Effector memory CD8-positive, alpha-beta T cell (primary cell): ENCODE results near the gene EED.
A peak's percentile ranks its signal among the peaks of the same experiment; 100 is the strongest.

ENCODE experiments used
- ATAC-seq: fragments of 150-1000 bp; cut with Tn5 transposase; replicated peaks from 2 replicates; pipeline ENCODE4 v1.10.0; 2021; ENCODE audit warnings: mild to moderate bottlenecking, moderate library complexity
- DNase-seq, 3 experiments: peaks; one replicate each; pipeline ENCODE4 v3.0.0; 2021
- H3K27ac Mint-ChIP-seq, 2 donors: one replicate each; pipeline ENCODE4 v1.8.0; 2022; ENCODE audit warnings: mild to moderate bottlenecking in 2 of 2, mixed read lengths in 2 of 2, moderate library complexity in 2 of 2
- H3K27me3 Mint-ChIP-seq, 2 donors: one replicate each; pipeline ENCODE4 v1.8.0; 2022; ENCODE audit warnings: mixed read lengths in 2 of 2
- H3K36me3 Mint-ChIP-seq: one replicate; pipeline ENCODE4 v1.8.0; 2022; ENCODE audit warnings: mild to moderate bottlenecking, moderate library complexity, mixed read lengths; ENCODE audit not compliant: insufficient read depth
- H3K4me1 Mint-ChIP-seq, 2 donors: one replicate each; pipeline ENCODE4 v1.8.0; 2022; ENCODE audit warnings: low read depth in 2 of 2, mixed read lengths in 2 of 2
- H3K4me3 Mint-ChIP-seq, 2 donors: one replicate each; pipeline ENCODE4 v1.8.0; 2022; ENCODE audit warnings: mild to moderate bottlenecking in 2 of 2, mixed read lengths in 2 of 2, moderate library complexity in 2 of 2
- H3K9me3 Mint-ChIP-seq, 2 donors: one replicate each; pipeline ENCODE4 v1.8.0; 2022; ENCODE audit warnings: mixed read lengths in 2 of 2

The EED gene

GRCh38 chr11:86247608-86248007 lies 3.1 kb downstream of the EED start:
- Mint-ChIP-seq H3K36me3 (peaks cover 15% of the 10 kb centered on the region), H3K4me1 (peaks cover 30 to 45% of the 10 kb centered on the region in 2 donors), H3K9me3 (no peaks in the 10 kb centered on the region), H3K4me3 (no peak overlapping the region), H3K27ac (peak overlapping the region; percentile 2 to 95), H3K27me3 (peaks cover 0 to 7% of the 10 kb centered on the region in 2 donors)
- DNase-seq (no peak), ATAC-seq (no peak)

GRCh38 chr11:86248609-86249008 lies 4.1 kb downstream of the EED start:
- no peak for ATAC-seq
- H3K9me3 Mint-ChIP-seq = no peaks in the 10 kb centered on the region
- H3K36me3 Mint-ChIP-seq = peaks cover 25% of the 10 kb centered on the region
- no peak overlapping the region for H3K4me3 Mint-ChIP-seq
- peaks cover 29 to 47% of the 10 kb centered on the region in 2 donors for H3K4me1 Mint-ChIP-seq
- no peaks in the 10 kb centered on the region for H3K27me3 Mint-ChIP-seq
- no peak for DNase-seq
- peak overlapping the region; percentile 70 to 95 for H3K27ac Mint-ChIP-seq

- H3K4me1 Mint-ChIP-seq = peaks cover 29 to 47% of the 10 kb centered on the region in 2 donors
- peak overlapping the region; percentile 70 to 95 for H3K27ac Mint-ChIP-seq
- peak overlapping the region in 1 of 2 donors; percentile 50 for H3K4me3 Mint-ChIP-seq
- H3K36me3 Mint-ChIP-seq = peaks cover 31% of the 10 kb centered on the region
- no peak for DNase-seq
- H3K9me3 Mint-ChIP-seq = no peaks in the 10 kb centered on the region
- ATAC-seq = no peak
- no peaks in the 10 kb centered on the region for H3K27me3 Mint-ChIP-seq
Observed at GRCh38 chr11:86249307-86250098, 5.0 kb downstream of the EED start.

- Mint-ChIP-seq H3K4me1 (peaks cover 27 to 55% of the 10 kb centered on the region in 2 donors), H3K9me3 (no peaks in the 10 kb centered on the region), H3K4me3 (peak overlapping the region; percentile 38 to 65), H3K36me3 (peaks cover 43% of the 10 kb centered on the region), H3K27me3 (no peaks in the 10 kb centered on the region), H3K27ac (peak overlapping the region; percentile 55 to 73)
- ATAC-seq = no peak
- no peak for DNase-seq
Observed at GRCh38 chr11:86251345-86251744, 6.8 kb downstream of the EED start.

- Mint-ChIP-seq H3K27ac (no peak overlapping the region), H3K4me3 (no peak overlapping the region), H3K27me3 (no peaks in the 10 kb centered on the region), H3K9me3 (no peaks in the 10 kb centered on the region), H3K4me1 (peaks cover 10 to 30% of the 10 kb centered on the region in 2 donors), H3K36me3 (peaks cover 73% of the 10 kb centered on the region)
- ATAC-seq = no peak
- DNase-seq = no peak
Observed at GRCh38 chr11:86255896-86256295, 11.3 kb downstream of the EED start.

GRCh38 chr11:86256608-86257007 lies 12.1 kb downstream of the EED start:
- no peaks in the 10 kb centered on the region for H3K27me3 Mint-ChIP-seq
- DNase-seq (no peak), ATAC-seq (no peak)
- H3K27ac Mint-ChIP-seq = peak overlapping the region in 1 of 2 donors; percentile 32
- no peak overlapping the region for H3K4me3 Mint-ChIP-seq
- peaks cover 7 to 24% of the 10 kb centered on the region in 2 donors for H3K4me1 Mint-ChIP-seq
- H3K36me3 Mint-ChIP-seq = peaks cover 74% of the 10 kb centered on the region
- H3K9me3 Mint-ChIP-seq = no peaks in the 10 kb centered on the region

- no peaks in the 10 kb centered on the region for H3K9me3 Mint-ChIP-seq
- peaks cover 6 to 16% of the 10 kb centered on the region in 2 donors for H3K4me1 Mint-ChIP-seq
- H3K27ac Mint-ChIP-seq = no peak overlapping the region
- no peak overlapping the region for H3K4me3 Mint-ChIP-seq
- no peak for DNase-seq
- no peak for ATAC-seq
- H3K27me3 Mint-ChIP-seq = no peaks in the 10 kb centered on the region
- peaks cover 71% of the 10 kb centered on the region for H3K36me3 Mint-ChIP-seq
Observed at GRCh38 chr11:86257446-86257845, 12.9 kb downstream of the EED start.

- DNase-seq = no peak
- Mint-ChIP-seq H3K9me3 (no peaks in the 10 kb centered on the region), H3K27me3 (no peaks in the 10 kb centered on the region), H3K36me3 (peaks cover 56% of the 10 kb centered on the region), H3K27ac (no peak overlapping the region), H3K4me3 (no peak overlapping the region), H3K4me1 (peaks cover 2 to 12% of the 10 kb centered on the region in 2 donors)
- ATAC-seq = no peak
Observed at GRCh38 chr11:86259730-86260129, 15.2 kb downstream of the EED start.

GRCh38 chr11:86261328-86261727 lies 16.8 kb downstream of the EED start:
- ATAC-seq (no peak), DNase-seq (no peak)
- H3K36me3 Mint-ChIP-seq = peaks cover 46% of the 10 kb centered on the region
- no peak overlapping the region for H3K27ac Mint-ChIP-seq
- no peak overlapping the region for H3K4me3 Mint-ChIP-seq
- H3K27me3 Mint-ChIP-seq = no peaks in the 10 kb centered on the region
- H3K9me3 Mint-ChIP-seq = no peaks in the 10 kb centered on the region
- peaks cover 2 to 4% of the 10 kb centered on the region in 2 donors for H3K4me1 Mint-ChIP-seq

GRCh38 chr11:86262387-86262786 lies 17.8 kb downstream of the EED start:
- no peak for DNase-seq
- H3K9me3 Mint-ChIP-seq = no peaks in the 10 kb centered on the region
- ATAC-seq = no peak
- peaks cover 36% of the 10 kb centered on the region for H3K36me3 Mint-ChIP-seq
- H3K4me3 Mint-ChIP-seq = no peak overlapping the region
- peaks cover 0 to 4% of the 10 kb centered on the region in 2 donors for H3K4me1 Mint-ChIP-seq
- H3K27me3 Mint-ChIP-seq = no peaks in the 10 kb centered on the region
- H3K27ac Mint-ChIP-seq = peak overlapping the region in 1 of 2 donors; percentile 2

- Mint-ChIP-seq H3K4me3 (no peak overlapping the region), H3K9me3 (no peaks in the 10 kb centered on the region), H3K4me1 (no peaks in the 10 kb centered on the region), H3K27ac (peak overlapping the region in 1 of 2 donors; percentile 36), H3K36me3 (peaks cover 36% of the 10 kb centered on the region), H3K27me3 (no peaks in the 10 kb centered on the region)
- ATAC-seq = no peak
- DNase-seq = no peak
Observed at GRCh38 chr11:86264649-86265048, 20.1 kb downstream of the EED start.

GRCh38 chr11:86265194-86265593 lies 20.6 kb downstream of the EED start:
- Mint-ChIP-seq H3K4me1 (peaks cover 2 to 5% of the 10 kb centered on the region in 2 donors), H3K9me3 (no peaks in the 10 kb centered on the region), H3K4me3 (no peak overlapping the region), H3K36me3 (peaks cover 37% of the 10 kb centered on the region), H3K27ac (no peak overlapping the region), H3K27me3 (no peaks in the 10 kb centered on the region)
- ATAC-seq (no peak), DNase-seq (no peak)

- peaks cover 12 to 28% of the 10 kb centered on the region in 2 donors for H3K4me1 Mint-ChIP-seq
- H3K27ac Mint-ChIP-seq = peak overlapping the region in 1 of 2 donors; percentile 16
- H3K4me3 Mint-ChIP-seq = no peak overlapping the region
- no peaks in the 10 kb centered on the region for H3K9me3 Mint-ChIP-seq
- ATAC-seq = no peak
- no peaks in the 10 kb centered on the region for H3K27me3 Mint-ChIP-seq
- DNase-seq = no peak
- H3K36me3 Mint-ChIP-seq = peaks cover 59% of the 10 kb centered on the region
Observed at GRCh38 chr11:86269645-86270044, 25.1 kb downstream of the EED start.

GRCh38 chr11:86274503-86274902 lies 29.9 kb downstream of the EED start:
- DNase-seq (no peak), ATAC-seq (no peak)
- peaks cover 84% of the 10 kb centered on the region for H3K36me3 Mint-ChIP-seq
- H3K4me1 Mint-ChIP-seq = peaks cover 19 to 36% of the 10 kb centered on the region in 2 donors
- H3K4me3 Mint-ChIP-seq = no peak overlapping the region
- no peaks in the 10 kb centered on the region for H3K27me3 Mint-ChIP-seq
- H3K27ac Mint-ChIP-seq = peak overlapping the region; percentile 77 to 82
- H3K9me3 Mint-ChIP-seq = no peaks in the 10 kb centered on the region
